GM12878 (cell line): ENCODE results near the gene SEMA3B. TPM values are rescaled to one million over a fixed set of nuclear protein-coding genes. Genes with fewer than 3 reads are reported as not detected.

Experiments
- ASH2L ChIP-seq: fragments of 300-600, 200-600 bp; sonication (generic); IDR thresholded peaks from 2 replicates; pipeline ENCODE4 v1.6.1; 2017; ENCODE audit warnings: low read depth, mild to moderate bottlenecking, borderline replicate concordance
- CBFB ChIP-seq: IDR thresholded peaks from 2 replicates; pipeline ENCODE4 v1.6.1; 2016; ENCODE audit warnings: antibody characterized with exemption, low read depth
- CREB1 ChIP-seq: IDR thresholded peaks from 2 replicates; pipeline ENCODE4 v1.6.1; 2012; ENCODE audit warnings: low read depth, mild to moderate bottlenecking, inconsistent platforms
- E2F8 ChIP-seq: fragments of 450-650 bp; IDR thresholded peaks from 2 replicates; pipeline ENCODE4 v1.6.1; 2018; ENCODE audit warnings: mild to moderate bottlenecking, low read depth, moderate library complexity; ENCODE audit not compliant: partially characterized antibody
- EED ChIP-seq: sonication (generic); IDR thresholded peaks from 2 replicates; pipeline ENCODE4 v1.6.1; 2016; ENCODE audit warnings: antibody characterized with exemption, low read depth
- EZH2 ChIP-seq: IDR thresholded peaks from 2 replicates; pipeline ENCODE4 v1.6.1; 2012; ENCODE audit warnings: low read depth, mild to moderate bottlenecking, control low read depth, inconsistent platforms, low read length, borderline replicate concordance; ENCODE audit not compliant: control insufficient read depth
- JUND ChIP-seq: IDR thresholded peaks from 2 replicates; pipeline ENCODE4 v1.6.1; 2012; ENCODE audit warnings: low read depth, mild to moderate bottlenecking, low read length, improper control_type of control experiment, moderate library complexity
- MYC ChIP-seq: IDR thresholded peaks from 2 replicates; pipeline ENCODE4 v1.6.1; 2011; ENCODE audit warnings: mild to moderate bottlenecking, low read length, moderate library complexity, inconsistent platforms; ENCODE audit not compliant: insufficient read depth, insufficient replicate concordance, insufficient read length, severe bottlenecking
- NBN ChIP-seq: fragments of 450-650 bp; IDR thresholded peaks from 2 replicates; pipeline ENCODE4 v1.6.1; 2016
- RCOR1 ChIP-seq: conservative IDR thresholded peaks from 2 replicates; pipeline ENCODE4 v1.6.1; 2012; ENCODE audit warnings: low read depth, low read length, improper control_type of control experiment
- SIN3A ChIP-seq: IDR thresholded peaks from 2 replicates; pipeline ENCODE4 v1.6.1; 2012; ENCODE audit warnings: low read depth, low read length, improper control_type of control experiment
- SIX5 ChIP-seq: IDR thresholded peaks from 2 replicates; pipeline ENCODE4 v1.6.1; 2011; ENCODE audit warnings: mild to moderate bottlenecking, low read depth, low read length, moderate library complexity; ENCODE audit not compliant: severe bottlenecking
- SP1 ChIP-seq: IDR thresholded peaks from one replicate; pipeline ENCODE4 v1.6.1; 2011; ENCODE audit warnings: low read depth, low read length
- TCF12 ChIP-seq: IDR thresholded peaks from 2 replicates; pipeline ENCODE4 v1.6.1; 2011; ENCODE audit warnings: low read depth, mild to moderate bottlenecking, low read length
- WRNIP1 ChIP-seq: IDR thresholded peaks from 2 replicates; pipeline ENCODE4 v1.6.1; 2011; ENCODE audit warnings: low read depth, low read length, improper control_type of control experiment, borderline replicate concordance
- ZBTB11 ChIP-seq: fragments of 450-650 bp; formaldehyde crosslinking; IDR thresholded peaks from 2 replicates; pipeline ENCODE4 v1.5.0; 2022; ENCODE audit warnings: mild to moderate bottlenecking, missing genetic modification characterization
- ZSCAN29 ChIP-seq: fragments of 450-650 bp; IDR thresholded peaks from 2 replicates; pipeline ENCODE4 v1.6.1; 2017; ENCODE audit warnings: mild to moderate bottlenecking, moderate library complexity
- ZZZ3 ChIP-seq: IDR thresholded peaks from 2 replicates; pipeline ENCODE4 v1.6.1; 2011; ENCODE audit warnings: low read depth; ENCODE audit not compliant: control insufficient read depth, insufficient read length
- polyA plus RNA-seq, 11 experiments: library from polyadenylated mRNA; depleted of rRNA in 4 of 11; unstranded in 6 of 11; stranded (reverse) in 5 of 11; fragments of >200 nt; fragmentation: Nextera tagmentation in 4 of 11; fragmentation: Illumina TruSeq in 1 of 11; extraction: Ambion mirVana in 4 of 11; extraction: Trizol in 1 of 11; gene quantifications; 1 replicate in 1 of 11; 2 replicates in 10 of 11; pipeline versions ENCODE4 v1.2.1 to v1.2.3, GENCODE V29; 2011 to 2016; ENCODE audit warnings: inconsistent platforms in 2 of 11, missing spikeins in 2 of 11, low read depth in 1 of 11
- total RNA-seq, 4 experiments: library from RNA; depleted of rRNA in 3 of 4; stranded (reverse); fragments of >200 nt in 3 of 4; fragmentation: Illumina TruSeq in 1 of 4; extraction: Trizol in 1 of 4; gene quantifications; 2 replicates each; pipeline versions ENCODE4 v1.2.1 to v1.2.3, GENCODE V29; 2013 to 2021
- TF ChIP-seq, protein P1 (sequence below): IDR thresholded peaks from 2 replicates; pipeline ENCODE4 v1.6.1; 2011; ENCODE audit warnings: mild to moderate bottlenecking, low read depth, low read length, moderate library complexity; ENCODE audit not compliant: insufficient replicate concordance
- TF ChIP-seq, protein P2 (sequence below): IDR thresholded peaks from 2 replicates; pipeline ENCODE4 v1.6.1; 2011; ENCODE audit warnings: borderline replicate concordance, low read depth, mild to moderate bottlenecking, moderate library complexity, mixed read lengths, low read length; ENCODE audit not compliant: insufficient read depth; ENCODE audit errors: extremely low read length

The SEMA3B gene
- total and polyA plus RNA-seq, 10 of the 15 experiments (the other 5 are each of a cell fraction or from before 2014, with no cell fraction given): 0.06 to 0.59 (median 0.14) TPM; not detected in 2

DNA sequence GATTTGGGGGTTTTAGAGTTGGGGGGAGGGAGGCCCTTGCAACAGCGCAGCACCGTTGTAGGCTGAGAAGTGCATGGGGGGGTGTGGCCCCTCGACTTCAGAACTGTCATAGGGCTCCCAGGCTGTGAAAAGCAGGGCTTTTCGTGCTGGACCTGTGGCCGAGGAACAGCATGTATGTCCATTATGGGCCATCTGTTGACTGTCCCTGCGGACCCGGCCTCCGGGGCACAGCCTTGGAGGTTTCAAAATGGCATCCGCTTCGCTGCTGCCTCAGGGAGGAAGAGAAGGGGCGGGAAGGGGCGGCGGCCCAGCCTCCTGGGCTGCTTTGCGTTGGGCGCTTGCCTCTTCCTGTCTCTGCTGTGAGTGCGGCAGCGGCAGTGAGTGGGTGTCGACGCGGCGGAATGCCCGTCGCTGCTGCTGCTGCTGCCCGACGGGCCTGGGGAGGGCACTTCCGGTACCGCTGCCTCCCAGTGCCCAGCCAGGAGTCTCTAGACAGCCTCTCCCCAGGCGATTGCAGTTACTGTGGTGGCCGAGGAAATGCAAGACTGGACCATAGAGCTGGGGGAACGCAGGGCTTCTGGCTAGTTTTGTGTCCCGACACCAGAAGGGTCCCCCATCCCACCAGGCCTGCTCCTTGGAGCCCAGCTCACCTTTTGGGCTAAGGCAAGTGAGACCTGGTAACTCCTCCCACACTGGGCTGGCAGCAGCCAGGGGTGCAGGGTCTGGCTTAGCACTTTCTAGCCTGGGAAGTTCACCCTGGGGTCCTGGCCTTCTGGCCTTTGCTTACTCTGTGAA, 31.0 kb upstream of the SEMA3B start (continued):
- no peak for TF ChIP-seq ZZZ3
- TF ChIP-seq ZSCAN29: no peak
- TF ChIP-seq CREB1: peak; percentile 68; the same call in 1 of the 2 replicates
- TF ChIP-seq TCF12: peak; percentile 37; the same call in 1 of the 2 replicates
- TF ChIP-seq ASH2L: no peak
- TF ChIP-seq, protein P1, sequence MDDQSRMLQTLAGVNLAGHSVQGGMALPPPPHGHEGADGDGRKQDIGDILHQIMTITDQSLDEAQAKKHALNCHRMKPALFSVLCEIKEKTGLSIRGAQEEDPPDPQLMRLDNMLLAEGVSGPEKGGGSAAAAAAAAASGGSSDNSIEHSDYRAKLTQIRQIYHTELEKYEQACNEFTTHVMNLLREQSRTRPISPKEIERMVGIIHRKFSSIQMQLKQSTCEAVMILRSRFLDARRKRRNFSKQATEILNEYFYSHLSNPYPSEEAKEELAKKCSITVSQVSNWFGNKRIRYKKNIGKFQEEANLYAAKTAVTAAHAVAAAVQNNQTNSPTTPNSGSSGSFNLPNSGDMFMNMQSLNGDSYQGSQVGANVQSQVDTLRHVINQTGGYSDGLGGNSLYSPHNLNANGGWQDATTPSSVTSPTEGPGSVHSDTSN: no peak
- TF ChIP-seq E2F8: no peak
- no peak for TF ChIP-seq JUND
- no peak for TF ChIP-seq WRNIP1
- TF ChIP-seq, protein P2, sequence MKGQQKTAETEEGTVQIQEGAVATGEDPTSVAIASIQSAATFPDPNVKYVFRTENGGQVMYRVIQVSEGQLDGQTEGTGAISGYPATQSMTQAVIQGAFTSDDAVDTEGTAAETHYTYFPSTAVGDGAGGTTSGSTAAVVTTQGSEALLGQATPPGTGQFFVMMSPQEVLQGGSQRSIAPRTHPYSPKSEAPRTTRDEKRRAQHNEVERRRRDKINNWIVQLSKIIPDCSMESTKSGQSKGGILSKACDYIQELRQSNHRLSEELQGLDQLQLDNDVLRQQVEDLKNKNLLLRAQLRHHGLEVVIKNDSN: no peak
- no peak for TF ChIP-seq EED
- no peak for TF ChIP-seq SIX5
- TF ChIP-seq ZBTB11: no peak
- TF ChIP-seq NBN: 0 out of 2 replicates have a peak, but pooled peaks have one; percentile 59
- TF ChIP-seq MYC: no peak
- TF ChIP-seq EZH2: no peak
- no peak for TF ChIP-seq RCOR1
- 0 out of 2 replicates have a peak, but pooled peaks have one; percentile 53 for TF ChIP-seq CBFB
- TF ChIP-seq SP1: peak; percentile 43
- peak; percentile 73; the same call in 1 of the 2 replicates for TF ChIP-seq SIN3A
